ENCODE measurements around the gene MTHFD2L. TPM values are rescaled to one million over a fixed set of nuclear protein-coding genes. Genes with fewer than 3 reads are reported as not detected.

Gene MTHFD2L
- total RNA-seq, 1 donor from 2014 or later, result 9.5 TPM

DNA sequence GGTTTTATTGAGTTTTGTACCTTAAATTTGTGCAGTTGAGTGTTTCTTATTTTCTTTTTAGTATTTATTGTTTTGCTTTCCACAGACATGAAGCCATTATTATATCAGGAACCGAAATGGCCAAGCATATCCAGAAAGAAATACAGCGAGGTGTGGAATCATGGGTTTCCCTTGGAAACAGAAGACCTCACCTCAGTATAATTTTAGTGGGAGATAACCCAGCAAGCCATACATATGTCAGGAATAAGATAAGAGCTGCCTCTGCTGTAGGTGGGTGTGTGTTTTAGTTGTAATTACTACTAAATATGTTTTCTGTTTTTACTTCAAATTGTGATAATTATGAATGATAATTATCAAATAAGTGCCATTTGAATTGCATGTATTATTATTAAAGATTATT lies 16.5 kb downstream of the MTHFD2L start:
- no peaks in the 10 kb centered on the region for H3K36me3 ChIP-seq (ENCODE audit: control insufficient read depth, insufficient read depth, low read length)
- no peaks in the 10 kb centered on the region for H3K27me3 ChIP-seq (ENCODE audit: control insufficient read depth, insufficient read depth, low read length)
- TF ChIP-seq CTCF (IDR thresholded peaks at IDR 0.05; ENCODE audit: insufficient read depth, low read length, poor library complexity, severe bottlenecking), result no peak
- no peak overlapping the region for H3K4me3 ChIP-seq (ENCODE audit: low read depth, low read length)
- DNase-seq (ENCODE audit: low read depth), result no peak

GRCh38 chr4:74174941-74175340 lies 17.0 kb downstream of the MTHFD2L start:
- H3K4me3 ChIP-seq (ENCODE audit: low read depth, low read length), result no peak overlapping the region
- TF ChIP-seq CTCF (IDR thresholded peaks at IDR 0.05; ENCODE audit: insufficient read depth, low read length, poor library complexity, severe bottlenecking), result no peak
- no peaks in the 10 kb centered on the region for H3K27me3 ChIP-seq (ENCODE audit: control insufficient read depth, insufficient read depth, low read length)
- no peaks in the 10 kb centered on the region for H3K36me3 ChIP-seq (ENCODE audit: control insufficient read depth, insufficient read depth, low read length)
- no peak for DNase-seq (ENCODE audit: low read depth)

GRCh38 chr4:74175379-74175778 lies 17.5 kb downstream of the MTHFD2L start:
- Histone ChIP-seq H3K36me3 (ENCODE audit: control insufficient read depth, insufficient read depth, low read length) (no peaks in the 10 kb centered on the region), H3K27me3 (ENCODE audit: control insufficient read depth, insufficient read depth, low read length) (no peaks in the 10 kb centered on the region), H3K4me3 (ENCODE audit: low read depth, low read length) (no peak overlapping the region)
- DNase-seq (ENCODE audit: low read depth), result no peak
- TF ChIP-seq CTCF (IDR thresholded peaks at IDR 0.05; ENCODE audit: insufficient read depth, low read length, poor library complexity, severe bottlenecking), result no peak

GRCh38 chr4:74178798-74179197 lies 20.9 kb downstream of the MTHFD2L start:
- no peaks in the 10 kb centered on the region for H3K36me3 ChIP-seq (ENCODE audit: control insufficient read depth, insufficient read depth, low read length)
- H3K27me3 ChIP-seq (ENCODE audit: control insufficient read depth, insufficient read depth, low read length), result no peaks in the 10 kb centered on the region
- H3K4me3 ChIP-seq (ENCODE audit: low read depth, low read length), result no peak overlapping the region
- DNase-seq (ENCODE audit: low read depth), result no peak
- TF ChIP-seq CTCF (IDR thresholded peaks at IDR 0.05; ENCODE audit: insufficient read depth, low read length, poor library complexity, severe bottlenecking), result no peak

DNA sequence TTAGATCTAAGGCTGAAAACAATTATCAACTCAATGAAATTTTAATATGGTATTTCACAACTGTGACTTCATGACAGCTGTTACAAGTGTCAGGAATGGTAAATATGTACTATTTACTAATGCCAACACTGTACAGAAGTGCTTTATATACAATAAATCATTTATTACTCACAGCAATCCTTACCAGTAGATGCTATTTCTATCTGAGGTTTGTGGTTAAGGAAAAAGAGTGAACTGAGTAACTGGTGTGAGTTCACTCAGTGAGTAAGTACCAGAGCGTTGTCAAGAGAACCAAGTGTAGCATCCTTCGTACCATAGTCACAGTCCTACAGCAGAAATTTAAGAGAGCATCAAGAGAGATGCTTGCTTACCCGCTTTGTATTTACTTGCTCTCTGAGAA lies 23.3 kb downstream of the MTHFD2L start:
- no peak for DNase-seq (ENCODE audit: low read depth)
- TF ChIP-seq CTCF (IDR thresholded peaks at IDR 0.05; ENCODE audit: insufficient read depth, low read length, poor library complexity, severe bottlenecking), result no peak
- H3K27me3 ChIP-seq (ENCODE audit: control insufficient read depth, insufficient read depth, low read length), result no peaks in the 10 kb centered on the region
- no peak overlapping the region for H3K4me3 ChIP-seq (ENCODE audit: low read depth, low read length)
- H3K36me3 ChIP-seq (ENCODE audit: control insufficient read depth, insufficient read depth, low read length), result no peaks in the 10 kb centered on the region

DNA sequence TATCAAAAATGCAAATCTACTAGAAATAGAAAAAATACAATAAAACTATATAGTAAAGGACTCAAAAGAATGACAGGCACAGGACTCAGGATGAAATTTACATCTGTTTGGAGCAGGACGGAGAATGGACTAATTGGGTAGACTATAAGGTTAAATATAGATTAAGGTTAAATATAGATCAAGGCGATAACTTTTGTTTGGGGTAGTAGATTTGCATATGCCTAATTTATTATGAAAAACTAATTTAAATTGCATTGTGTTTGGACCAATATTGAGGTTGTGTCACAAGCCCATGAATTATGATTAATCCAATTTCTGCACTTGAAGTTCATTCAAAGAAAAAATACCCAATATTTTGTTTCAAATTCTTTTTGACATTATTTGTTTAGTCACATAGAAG lies 31.0 kb downstream of the MTHFD2L start:
- Histone ChIP-seq H3K36me3 (ENCODE audit: control insufficient read depth, insufficient read depth, low read length) (no peaks in the 10 kb centered on the region), H3K27me3 (ENCODE audit: control insufficient read depth, insufficient read depth, low read length) (no peaks in the 10 kb centered on the region), H3K4me3 (ENCODE audit: low read depth, low read length) (no peak overlapping the region)
- no peak for TF ChIP-seq CTCF (IDR thresholded peaks at IDR 0.05; ENCODE audit: insufficient read depth, low read length, poor library complexity, severe bottlenecking)
- no peak for DNase-seq (ENCODE audit: low read depth)

All from kidney epithelial cell (primary cell).